ENCODE data around the gene PNLIPRP3. TPM values are rescaled to one million over a fixed set of nuclear protein-coding genes. Genes with fewer than 3 reads are reported as not detected.

The PNLIPRP3 gene
- total RNA-seq, 1 donor from 2014 or later = not detected

- peak; percentile 79 for TF ChIP-seq CTCF (IDR thresholded peaks at IDR 0.05; ENCODE audit: insufficient read depth, low read length, poor library complexity, severe bottlenecking)
- no peak overlapping the region for H3K4me3 ChIP-seq (ENCODE audit: low read depth, low read length)
- no peaks in the 10 kb centered on the region for H3K36me3 ChIP-seq (ENCODE audit: control insufficient read depth, insufficient read depth, low read length)
- H3K27me3 ChIP-seq (ENCODE audit: control insufficient read depth, insufficient read depth, low read length) = no peaks in the 10 kb centered on the region
- no peak for DNase-seq (ENCODE audit: low read depth)
These were observed 94.0 kb downstream of the PNLIPRP3 start for GRCh38 chr10:116521424-116522290.

- no peak for TF ChIP-seq CTCF (IDR thresholded peaks at IDR 0.05; ENCODE audit: insufficient read depth, low read length, poor library complexity, severe bottlenecking)
These were observed 95.2 kb downstream of the PNLIPRP3 start for GRCh38 chr10:116522803-116523381.

GRCh38 chr10:116524736-116525135, 97.1 kb downstream of the PNLIPRP3 start:
- Histone ChIP-seq H3K4me3 (ENCODE audit: low read depth, low read length) (no peak overlapping the region), H3K27me3 (ENCODE audit: control insufficient read depth, insufficient read depth, low read length) (no peaks in the 10 kb centered on the region), H3K36me3 (ENCODE audit: control insufficient read depth, insufficient read depth, low read length) (no peaks in the 10 kb centered on the region)
- DNase-seq (ENCODE audit: low read depth) = no peak
- no peak for TF ChIP-seq CTCF (IDR thresholded peaks at IDR 0.05; ENCODE audit: insufficient read depth, low read length, poor library complexity, severe bottlenecking)

More at GRCh38 chr10:116522803-116523381, 95.2 kb downstream of the PNLIPRP3 start:
- no peak for DNase-seq (ENCODE audit: low read depth)
- H3K36me3 ChIP-seq (ENCODE audit: control insufficient read depth, insufficient read depth, low read length) = no peaks in the 10 kb centered on the region
- H3K27me3 ChIP-seq (ENCODE audit: control insufficient read depth, insufficient read depth, low read length) = no peaks in the 10 kb centered on the region
- H3K4me3 ChIP-seq (ENCODE audit: low read depth, low read length) = no peak overlapping the region

GRCh38 chr10:116526219-116526618, 98.6 kb downstream of the PNLIPRP3 start:
- H3K27me3 ChIP-seq (ENCODE audit: control insufficient read depth, insufficient read depth, low read length) = no peaks in the 10 kb centered on the region
- no peak overlapping the region for H3K4me3 ChIP-seq (ENCODE audit: low read depth, low read length)
- TF ChIP-seq CTCF (IDR thresholded peaks at IDR 0.05; ENCODE audit: insufficient read depth, low read length, poor library complexity, severe bottlenecking) = no peak
- no peak for DNase-seq (ENCODE audit: low read depth)
- no peaks in the 10 kb centered on the region for H3K36me3 ChIP-seq (ENCODE audit: control insufficient read depth, insufficient read depth, low read length)

Other genes starting within 250 kb of the PNLIPRP3 start
- 1.6 and 1.7 TPM in 2 replicates for gene GFRA1, start 154.6 kb upstream of the PNLIPRP3 start, total RNA-seq
- gene CCDC172, start 103.4 kb upstream of the PNLIPRP3 start, total RNA-seq = not detected in 2 replicates
- gene PNLIP, start 118.1 kb downstream of the PNLIPRP3 start, total RNA-seq = not detected in 2 replicates
- not detected in 2 replicates for gene PNLIPRP1, start 163.1 kb downstream of the PNLIPRP3 start, total RNA-seq
- not detected in 2 replicates for gene PNLIPRP2, start 193.1 kb downstream of the PNLIPRP3 start, total RNA-seq

Data from kidney epithelial cell (primary cell).